ENCODE results near the gene USPL1. TPM values are rescaled to one million over a fixed set of nuclear protein-coding genes. Genes with fewer than 3 reads are reported as not detected.

Gene USPL1
- total and polyA plus RNA-seq, 2 of the 13 experiments (the other 11 are each of a cell fraction or from before 2014, with no cell fraction given), result 13.7 to 15.9 TPM

GRCh38 chr13:30689752-30690151, 72.0 kb downstream of the USPL1 start:
- ATAC-seq (peak; percentile 60), FAIRE-seq (no peak), DNase-seq (ENCODE audit: low spot score) (no peak)
- intact Hi-C loops (cut with micrococcal nuclease; ENCODE audit: unreplicated experiment), result no loop called here
- Histone ChIP-seq H2AFZ (ENCODE audit: low read length) (peak overlapping the region; percentile 94), H3K36me3 (replicated peaks in 1 of 2; ENCODE audit: control insufficient read depth in 1 of 2, insufficient read depth in 2 of 2, low read length in 2 of 2) (no peaks in the 10 kb centered on the region), H3K4me2 (ENCODE audit: low read depth, low read length) (peak overlapping the region; percentile 86), H3K79me2 (ENCODE audit: insufficient read depth, low read length) (no peaks in the 10 kb centered on the region), H4K20me1 (ENCODE audit: insufficient read depth, low read length) (no peaks in the 10 kb centered on the region), H3K27me3 (ENCODE audit: control insufficient read depth in 1 of 2, insufficient read depth in 2 of 2, low read length in 2 of 2) (no peaks in the 10 kb centered on the region; a peak in 1 of 5 replicates), H3K9me3 (ENCODE audit: low read length) (no peaks in the 10 kb centered on the region), H3K4me1 (ENCODE audit: insufficient read depth, low read length) (peaks cover 11% of the 10 kb centered on the region; the same call in 1 of the 2 replicates), H3K27ac (ENCODE audit: extremely low read length, insufficient read depth, low read length) (no peak overlapping the region), H3K4me3 (replicated peaks in 1 of 3; ENCODE audit: insufficient read depth in 1 of 3, low read depth in 2 of 3, low read length in 3 of 3) (peak overlapping the region in 2 of 3 experiments; percentile 58 to 68; a peak in 4 of 6 replicates), H3K9ac (ENCODE audit: insufficient read depth, low read depth, low read length) (no peak overlapping the region)
- no TSS peak for BruUV-seq (replicated peaks)
- WGBS (ENCODE audit: low lambda C conversion rate), result 88% methylated on average over 10 of the region's 14 CpGs
- ChIA-PET POLR2A (no interaction called here), CTCF (ENCODE audit: low intra/inter-chr PET ratio, low total read pairs) (no interaction called here)
- in situ Hi-C loops (cut with HindIII; ENCODE audit: extremely low pct_ligation_motif_present, low pct_unique_long_range_greater_than_20kb), result loop anchor here (10.0 kb wide), 1 partner anchor 55 kb away; no protein-coding TSS in a partner anchor
- TF ChIP-seq PAWR (CRISPR knock-in tag; IDR thresholded peaks at IDR 0.05; ENCODE audit: borderline replicate concordance) (no peak), ZNF510 (CRISPR knock-in tag; IDR thresholded peaks at IDR 0.05; ENCODE audit: low read depth) (no peak), ZNF687 (CRISPR knock-in tag; IDR thresholded peaks at IDR 0.05) (0 out of 2 replicates have a peak, but pooled peaks have one; percentile 3), ZBTB38 (CRISPR knock-in tag; IDR thresholded peaks at IDR 0.05) (peak; percentile 60; the same call in 1 of the 2 replicates)
